Measurements from ENCODE around the gene ADNP2. TPM values are rescaled to one million over a fixed set of nuclear protein-coding genes. Genes with fewer than 3 reads are reported as not detected.

The ADNP2 gene
- total and polyA plus RNA-seq, 2 of the 4 experiments (the other 2 are of a cell fraction): 5.6 to 18.3 TPM

DNA sequence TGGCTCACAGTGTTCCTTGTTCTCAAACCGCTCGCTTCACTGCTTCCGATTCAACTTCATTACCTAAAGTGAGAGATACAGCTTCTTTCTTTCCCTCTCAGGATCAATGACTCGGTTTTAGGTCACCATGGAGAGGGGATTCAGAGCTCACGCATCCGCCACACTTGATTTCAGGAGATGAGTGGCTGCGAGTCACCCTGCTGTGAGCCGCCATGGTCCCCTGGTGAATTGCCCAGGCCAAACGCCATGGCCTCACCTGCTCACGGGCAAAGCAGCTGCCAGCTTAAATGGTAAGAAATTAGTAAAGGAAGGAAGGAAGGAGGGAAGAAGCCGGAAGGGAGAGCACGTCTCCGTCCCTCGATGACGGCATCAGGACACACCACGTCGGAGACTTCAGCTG lies 60.5 kb downstream of the ADNP2 start:
- Histone ChIP-seq H3K56ac (ENCODE audit: extremely low read depth, insufficient read depth, low read length) (no peak overlapping the region), H3K9me1 (ENCODE audit: insufficient read depth, low read length) (peaks cover 18% of the 10 kb centered on the region), H3K18ac (ENCODE audit: low read depth, low read length) (no peak overlapping the region), H4K5ac (ENCODE audit: low read depth, low read length) (no peak overlapping the region), H3K27me3 (ENCODE audit: control insufficient read depth, insufficient read depth, low read length) (no peaks in the 10 kb centered on the region), H2AK5ac (ENCODE audit: low read depth, low read length) (no peak overlapping the region), H2AK9ac (replicated peaks; ENCODE audit: low read depth, low read length, poor library complexity) (peak overlapping the region; percentile 78), H3K79me1 (ENCODE audit: low read depth in 1 of 2, low read length in 2 of 2) (peaks cover 0 to 6% of the 10 kb centered on the region in 2 experiments; a peak in 1 of 4 replicates), H3K4me2 (ENCODE audit: low read depth, low read length) (no peak overlapping the region), H4K20me1 (ENCODE audit: insufficient read depth, low read length) (no peaks in the 10 kb centered on the region; the same call in 1 of the 2 replicates), H3K23ac (ENCODE audit: low read depth, low read length) (no peak overlapping the region), H3K4me3 (ENCODE audit: insufficient read depth, low read depth, low read length) (no peak overlapping the region), H4K8ac (ENCODE audit: low read depth in 2 of 2, low read length in 2 of 2) (no peak overlapping the region), H3K4me1 (ENCODE audit: control insufficient read depth, insufficient read depth, low read length) (peaks cover 2% of the 10 kb centered on the region; the same call in 1 of the 2 replicates), H2BK5ac (ENCODE audit: low read depth, low read length, poor library complexity, severe bottlenecking) (no peak overlapping the region), H2BK20ac (ENCODE audit: low read depth, low read length) (no peak overlapping the region), H3K36me3 (ENCODE audit: control insufficient read depth, insufficient read depth, low read length) (no peaks in the 10 kb centered on the region), H2AFZ (replicated peaks; ENCODE audit: low read length, poor library complexity) (no peak overlapping the region), H3K9me3 (ENCODE audit: control insufficient read depth, insufficient read depth, low read length) (peaks cover 4% of the 10 kb centered on the region), H2BK15ac (ENCODE audit: low read depth, low read length) (no peak overlapping the region; the same call in 2 of the 3 replicates), H2BK120ac (ENCODE audit: low read depth, low read length) (no peak overlapping the region), H3K9ac (ENCODE audit: low read depth, low read length) (no peak overlapping the region), H3K4ac (ENCODE audit: low read depth, low read length) (peak overlapping the region; percentile 22; the same call in 1 of the 2 replicates), H3K14ac (replicated peaks; ENCODE audit: low read depth, low read length) (no peak overlapping the region), H4K91ac (ENCODE audit: insufficient read depth, low read depth, low read length) (no peak overlapping the region), H3K27ac (ENCODE audit: insufficient read depth, low read length) (no peak overlapping the region)
- TF ChIP-seq SMC3 (IDR thresholded peaks at IDR 0.05; ENCODE audit: low read depth, low read length): no peak
- TF ChIP-seq POLR2A (IDR thresholded peaks at IDR 0.05; ENCODE audit: low read depth, low read length): no peak
- TF ChIP-seq ELK1 (IDR thresholded peaks at IDR 0.05; ENCODE audit: borderline replicate concordance, low read depth, low read length): no peak
- no peak for TF ChIP-seq RAD21 (IDR thresholded peaks at IDR 0.05; ENCODE audit: low read length)
- TF ChIP-seq RCOR1 (IDR thresholded peaks at IDR 0.05; ENCODE audit: insufficient replicate concordance, low read length): no peak
- no peak for TF ChIP-seq RFX5 (IDR thresholded peaks at IDR 0.05; ENCODE audit: low read depth, low read length)
- no peak for TF ChIP-seq BHLHE40 (IDR thresholded peaks at IDR 0.05; ENCODE audit: low read depth, low read length)
- no peak for TF ChIP-seq MXI1 (IDR thresholded peaks at IDR 0.05; ENCODE audit: borderline replicate concordance, low read depth, low read length)
- TF ChIP-seq CTCF (conservative IDR thresholded peaks at IDR 0.05; ENCODE audit: low read depth, low read length): no peak
- no peak for TF ChIP-seq CHD1 (IDR thresholded peaks at IDR 0.05; ENCODE audit: low read depth, low read length)
- no peak for TF ChIP-seq MAFK (IDR thresholded peaks at IDR 0.05; ENCODE audit: low read depth, low read length)
- TF ChIP-seq CEBPB (IDR thresholded peaks at IDR 0.05; ENCODE audit: low read depth, low read length): no peak
- no peak for TF ChIP-seq USF2 (IDR thresholded peaks at IDR 0.05; ENCODE audit: low read depth, low read length)
- TF ChIP-seq FOS (IDR thresholded peaks at IDR 0.05; ENCODE audit: low read depth, low read length): no peak
- TF ChIP-seq MAZ (IDR thresholded peaks at IDR 0.05; ENCODE audit: borderline replicate concordance, low read depth, low read length): no peak
- no peak for TF ChIP-seq NFE2L2 (IDR thresholded peaks at IDR 0.05; ENCODE audit: low read depth, low read length)
- intact Hi-C loops (cut with micrococcal nuclease) (no loop called here), dilution Hi-C loops (cut with HindIII; ENCODE audit: low sequenced_read_pairs, unreplicated experiment) (no loop called here), in situ Hi-C loops (cut with MboI; ENCODE audit: low sequenced_read_pairs) (no loop called here)
- ATAC-seq (ENCODE audit: low read depth): no peak
- CTCF ChIA-PET: interaction anchor here (1.1 kb wide), 1 partner anchor 46 kb away, joined by 3 read pairs; no protein-coding TSS in a partner anchor
- DNase-seq: peak; percentile 50
- POLR2A ChIA-PET (ENCODE audit: unreplicated experiment): no interaction called here
- 84% methylated on average over 7 of the region's 17 CpGs; no CpG with 5 or more reads in 1 of the 2 experiments for WGBS, 2 experiments (ENCODE audit: extremely low coverage in 2 of 2, insufficient read length in 1 of 2)
- BruUV-seq (replicated peaks): no TSS peak

Data from IMR-90 (cell line).